ENCODE data around the gene MAMDC4. TPM values are rescaled to one million over a fixed set of nuclear protein-coding genes. Genes with fewer than 3 reads are reported as not detected.

MAMDC4 gene
- total and polyA plus RNA-seq, 2 of the 8 experiments (the other 6 are each of a cell fraction or from before 2014, with no cell fraction given) = 3.1 to 4.5 TPM

- no peak for TF ChIP-seq CHD7 (IDR thresholded peaks at IDR 0.05; ENCODE audit: insufficient replicate concordance, low read length)
- no peak for TF ChIP-seq YY1 (IDR thresholded peaks at IDR 0.05; ENCODE audit: low read depth, low read length)
- no peak for TF ChIP-seq BCL11A (IDR thresholded peaks at IDR 0.05; ENCODE audit: low read depth in 2 of 2, low read length in 2 of 2)
- no peak for TF ChIP-seq POLR2A (IDR thresholded peaks at IDR 0.05; ENCODE audit: control extremely low read depth in 1 of 2, low read depth in 2 of 2, low read length in 2 of 2)
- TF ChIP-seq TCF12 (IDR thresholded peaks at IDR 0.05; ENCODE audit: low read depth, low read length) = no peak
- TF ChIP-seq USF2 (IDR thresholded peaks at IDR 0.05; ENCODE audit: low read length) = no peak
- no peak for TF ChIP-seq BACH1 (IDR thresholded peaks at IDR 0.05; ENCODE audit: low read length)
- no peak for TF ChIP-seq JUND (IDR thresholded peaks at IDR 0.05; ENCODE audit: low read length)
Measured at GRCh38 chr9:136856541-136857141, 4.5 kb downstream of the MAMDC4 start (continued).

Data from H1 (cell line).